ENCODE results near the gene CECR2.

The CECR2 gene

GRCh38 chr22:17368144-17368543 is 1.1 kb upstream of the CECR2 start:
- no peak for DNase-seq (ENCODE audit: low spot score)

GRCh38 chr22:17368554-17369438 is 464 bp upstream of the CECR2 start:
- DNase-seq (ENCODE audit: low spot score), result no peak

- DNase-seq (ENCODE audit: low spot score), result no peak
Observed at GRCh38 chr22:17370026-17370765, 936 bp downstream of the CECR2 start.

GRCh38 chr22:17370766-17371432 is 1.6 kb downstream of the CECR2 start:
- DNase-seq (ENCODE audit: low spot score), result no peak

- no peak for DNase-seq (ENCODE audit: low spot score)
Observed at GRCh38 chr22:17371448-17371847, 2.2 kb downstream of the CECR2 start.

GRCh38 chr22:17373855-17374254 is 4.6 kb downstream of the CECR2 start:
- no peak for DNase-seq (ENCODE audit: low spot score)

GRCh38 chr22:17375914-17376614 is 6.8 kb downstream of the CECR2 start:
- no peak for DNase-seq (ENCODE audit: low spot score)

- no peak for DNase-seq (ENCODE audit: low spot score)
Observed at GRCh38 chr22:17376950-17377349, 7.7 kb downstream of the CECR2 start.

- no peak for DNase-seq (ENCODE audit: low spot score)
Observed at GRCh38 chr22:17379944-17380343, 10.7 kb downstream of the CECR2 start.

GRCh38 chr22:17380359-17381087 is 11.3 kb downstream of the CECR2 start:
- DNase-seq (ENCODE audit: low spot score), result no peak

GRCh38 chr22:17381192-17381913 is 12.1 kb downstream of the CECR2 start:
- DNase-seq (ENCODE audit: low spot score), result no peak

GRCh38 chr22:17384612-17385330 is 15.5 kb downstream of the CECR2 start:
- no peak for DNase-seq (ENCODE audit: low spot score)

- DNase-seq (ENCODE audit: low spot score), result no peak
Observed at GRCh38 chr22:17387356-17387755, 18.1 kb downstream of the CECR2 start.

GRCh38 chr22:17388235-17388634 is 19.0 kb downstream of the CECR2 start:
- DNase-seq (ENCODE audit: low spot score), result no peak

- DNase-seq (ENCODE audit: low spot score), result no peak
Observed at GRCh38 chr22:17390087-17390486, 20.8 kb downstream of the CECR2 start.

GRCh38 chr22:17396516-17396915 is 27.3 kb downstream of the CECR2 start:
- DNase-seq (ENCODE audit: low spot score), result no peak

GRCh38 chr22:17397756-17398547 is 28.7 kb downstream of the CECR2 start:
- no peak for DNase-seq (ENCODE audit: low spot score)

- DNase-seq (ENCODE audit: low spot score), result no peak
Observed at GRCh38 chr22:17400305-17400704, 31.0 kb downstream of the CECR2 start.

- no peak for DNase-seq (ENCODE audit: low spot score)
Observed at GRCh38 chr22:17401728-17402127, 32.5 kb downstream of the CECR2 start.

All from kidney capillary endothelial cell (primary cell).